Aorta (tissue), 5 donors: ENCODE results near the gene CALHM6. TPM values are rescaled to one million over a fixed set of nuclear protein-coding genes. Genes with fewer than 3 reads are reported as not detected.
A peak's percentile ranks its signal among the peaks of the same experiment; 100 is the strongest.

Experiments used
- ATAC-seq: fragments of 200-7000 bp; cut with Tn5 transposase; one replicate; pipeline ENCODE4 v1.9.1; 2022; ENCODE audit warnings: moderate library complexity; ENCODE audit not compliant: low FRiP score
- DNase-seq, 2 donors: peaks; one replicate each; pipeline ENCODE4 v3.0.0-alpha.2; 2020
- H3K27ac ChIP-seq, 2 donors: one replicate each; pipeline ENCODE4 v1.5.1; 2013; ENCODE audit warnings: low read length in 2 of 2, mild to moderate bottlenecking in 2 of 2, moderate library complexity in 2 of 2, control low read depth in 1 of 2, inconsistent platforms in 1 of 2, low read depth in 1 of 2
- H3K27me3 ChIP-seq, 2 donors: one replicate each; pipeline ENCODE4 v1.6.1; 2013; ENCODE audit warnings: control low read depth in 1 of 2, low read length in 1 of 2, mild to moderate bottlenecking in 1 of 2, moderate library complexity in 1 of 2; ENCODE audit not compliant: insufficient read depth in 2 of 2, control insufficient read depth in 1 of 2
- H3K36me3 ChIP-seq, 2 donors: one replicate each; pipeline ENCODE4 v1.6.1; 2013; ENCODE audit warnings: control low read depth in 1 of 2, low read length in 1 of 2, mild to moderate bottlenecking in 1 of 2; ENCODE audit not compliant: insufficient read depth in 2 of 2, control insufficient read depth in 1 of 2
- H3K4me1 ChIP-seq, 2 donors: one replicate each; pipeline ENCODE4 v1.6.1; 2013; ENCODE audit warnings: low read length in 2 of 2, control low read depth in 1 of 2, mild to moderate bottlenecking in 1 of 2, moderate library complexity in 1 of 2; ENCODE audit not compliant: insufficient read depth in 2 of 2, control insufficient read depth in 1 of 2
- H3K4me3 ChIP-seq, 2 donors: one replicate each; pipeline ENCODE4 v1.5.1; 2013; ENCODE audit warnings: low read length in 2 of 2, control low read depth in 1 of 2, mild to moderate bottlenecking in 1 of 2
- H3K9me3 ChIP-seq: one replicate; pipeline ENCODE4 v1.6.1; 2013; ENCODE audit warnings: mild to moderate bottlenecking, low read length; ENCODE audit not compliant: control insufficient read depth
- WGBS, 2 donors: extraction: QIAGEN DNeasy Blood & Tissue Kit; methylation state at CpG; one replicate each; pipeline ENCODE4 v1.1.7; 2013; 5-methylcytosine and 5-hydroxymethylcytosine counted together
- intact Hi-C, 2 donors: fragments of 100-400 bp; cut with DNase I; formaldehyde crosslinking; loops; one replicate each; pipeline versions ENCODE4 v1.14.2 to v1.15.0; 2022
- polyA plus RNA-seq, 2 donors: library from polyadenylated mRNA; stranded (reverse); fragments of 200-250 nt; gene quantifications; one replicate each; pipeline ENCODE4 v1.2.3, GENCODE V29; 2013
- total RNA-seq, 2 donors: library from RNA; stranded (reverse); fragmentation: NEBNext Ultra II Directional; extraction: Animal tissue kit (Norgen Biotek cat#: 25700); gene quantifications; one replicate each; pipeline ENCODE4 v1.2.1, GENCODE V29; 2021
- donor health status: healthy with polysubstance abuse.
- donor health status: Bipolar disorder and iron deficiency.
- donor health status: DM: no; HTN: no; CAD: no.
- donor health status: DM: no; HTN: no; CAD: no.
- donor health status: DM: yes; HTN: yes; CAD: no.

CALHM6 gene
- total and polyA plus RNA-seq, 4 donors, result 0.82 to 18.7 (median 3.8) TPM

DNA sequence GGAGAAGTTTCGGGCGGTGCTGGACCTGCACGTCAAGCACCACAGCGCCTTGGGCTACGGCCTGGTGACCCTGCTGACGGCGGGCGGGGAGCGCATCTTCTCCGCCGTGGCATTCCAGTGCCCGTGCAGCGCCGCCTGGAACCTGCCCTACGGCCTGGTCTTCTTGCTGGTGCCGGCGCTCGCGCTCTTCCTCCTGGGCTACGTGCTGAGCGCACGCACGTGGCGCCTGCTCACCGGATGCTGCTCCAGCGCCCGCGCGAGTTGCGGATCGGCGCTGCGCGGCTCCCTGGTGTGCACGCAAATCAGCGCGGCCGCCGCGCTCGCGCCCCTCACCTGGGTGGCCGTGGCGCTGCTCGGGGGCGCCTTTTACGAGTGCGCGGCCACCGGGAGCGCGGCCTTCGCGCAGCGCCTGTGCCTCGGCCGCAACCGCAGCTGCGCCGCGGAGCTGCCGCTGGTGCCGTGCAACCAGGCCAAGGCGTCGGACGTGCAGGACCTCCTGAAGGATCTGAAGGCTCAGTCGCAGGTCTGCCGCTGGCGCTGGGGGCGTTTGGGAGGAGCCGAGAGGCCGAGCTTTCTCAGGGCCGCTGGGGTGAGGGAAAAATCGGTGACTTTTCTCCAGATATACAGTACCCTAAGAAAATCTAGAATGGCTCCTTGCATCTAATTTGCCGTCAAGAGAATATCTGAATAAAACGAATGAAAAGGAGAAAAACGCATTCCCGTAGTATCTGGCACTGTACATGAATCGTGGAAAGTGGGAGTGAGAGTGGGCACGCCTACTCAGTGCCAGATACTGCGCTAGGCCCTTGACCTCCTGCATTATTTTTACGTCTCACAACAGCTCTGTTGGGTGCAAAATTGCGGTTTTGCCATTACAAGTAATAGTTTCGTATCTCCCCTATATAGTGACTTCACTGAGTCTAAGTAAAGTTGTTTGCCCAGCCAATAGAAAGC is 1.0 kb downstream of the CALHM6 start:
- DNase-seq (peak; percentile 75 to 85), ATAC-seq (peak; percentile 83)
- H3K4me1 ChIP-seq, result no peaks in the 10 kb centered on the region
- H3K4me3 ChIP-seq, result peak overlapping the region in 1 of 2 donors; percentile 43
- H3K27ac ChIP-seq, result no peak overlapping the region
- no peaks in the 10 kb centered on the region for H3K27me3 ChIP-seq
- H3K9me3 ChIP-seq, result no peaks in the 10 kb centered on the region
- intact Hi-C loops, result no loop called here
- WGBS, 2 donors, result 11 to 12% methylated on average over 79 to 84 of the region's 84 CpGs
- no peaks in the 10 kb centered on the region for H3K36me3 ChIP-seq

DNA sequence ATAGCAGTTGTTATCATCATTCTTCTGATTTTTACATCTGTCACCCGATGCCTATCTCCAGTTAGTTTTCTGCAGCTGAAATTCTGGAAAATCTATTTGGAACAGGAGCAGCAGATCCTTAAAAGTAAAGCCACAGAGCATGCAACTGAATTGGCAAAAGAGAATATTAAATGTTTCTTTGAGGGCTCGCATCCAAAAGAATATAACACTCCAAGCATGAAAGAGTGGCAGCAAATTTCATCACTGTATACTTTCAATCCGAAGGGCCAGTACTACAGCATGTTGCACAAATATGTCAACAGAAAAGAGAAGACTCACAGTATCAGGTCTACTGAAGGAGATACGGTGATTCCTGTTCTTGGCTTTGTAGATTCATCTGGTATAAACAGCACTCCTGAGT is 2.1 kb downstream of the CALHM6 start:
- intact Hi-C loops, result no loop called here
- WGBS, 2 donors, result 95 to 96% methylated on average over 4 of the region's 4 CpGs
- Histone ChIP-seq H3K27me3 (no peaks in the 10 kb centered on the region), H3K4me1 (no peaks in the 10 kb centered on the region), H3K36me3 (no peaks in the 10 kb centered on the region), H3K4me3 (no peak overlapping the region), H3K27ac (no peak overlapping the region), H3K9me3 (no peaks in the 10 kb centered on the region)
- no peak for DNase-seq
- ATAC-seq, result no peak

DNA sequence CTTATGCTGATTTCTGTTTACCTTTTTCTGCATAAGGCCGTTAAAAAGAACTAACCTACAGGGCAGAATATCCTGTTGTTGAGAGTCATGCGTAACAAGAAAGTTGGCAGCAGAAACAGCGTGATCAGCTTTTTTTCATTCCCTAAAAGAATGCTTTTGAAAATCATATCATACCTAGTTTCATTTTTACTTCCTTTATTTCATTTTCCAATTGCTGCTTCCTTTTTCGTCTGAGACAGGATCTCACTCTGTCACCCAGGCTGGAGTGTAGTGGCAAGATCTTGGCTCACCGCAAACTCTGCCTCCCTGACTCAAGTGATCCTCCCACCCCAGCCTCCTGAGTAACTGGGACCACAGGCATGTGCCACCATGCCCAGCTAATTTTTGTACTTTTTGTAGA is 4.1 kb downstream of the CALHM6 start:
- H3K27ac ChIP-seq, result no peak overlapping the region
- 92 to 94% methylated on average over 5 of the region's 5 CpGs for WGBS, 2 donors
- ATAC-seq, result no peak

DNA sequence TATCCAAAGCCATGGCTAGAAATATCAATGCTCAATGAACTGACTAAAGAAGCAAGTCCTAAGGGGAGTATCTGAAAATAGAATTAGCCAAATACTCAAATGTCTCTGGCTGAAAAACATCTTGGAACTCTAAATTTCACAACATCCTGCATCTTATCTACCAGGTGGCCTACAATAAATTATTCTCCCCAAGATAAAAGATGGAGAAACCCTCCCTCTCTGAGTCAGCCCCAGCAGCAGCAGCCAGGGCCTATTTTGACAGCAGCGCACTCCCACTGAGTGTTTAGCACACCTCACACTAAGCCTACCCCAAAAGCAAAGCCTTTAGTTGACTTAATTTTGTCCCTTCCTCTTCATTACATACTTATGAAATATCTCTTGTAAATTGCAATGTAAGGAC is 5.9 kb downstream of the CALHM6 start:
- Histone ChIP-seq H3K4me3 (no peak overlapping the region), H3K27me3 (no peaks in the 10 kb centered on the region), H3K4me1 (no peaks in the 10 kb centered on the region), H3K27ac (no peak overlapping the region), H3K9me3 (no peaks in the 10 kb centered on the region), H3K36me3 (no peaks in the 10 kb centered on the region)
- WGBS, 2 donors, result 96 to 100% methylated on average over 1 of the region's 1 CpG
- no peak for DNase-seq
- ATAC-seq, result no peak
- intact Hi-C loops, result no loop called here

More for the DNA sequence above, 4.1 kb downstream of the CALHM6 start:
- Histone ChIP-seq H3K4me3 (no peak overlapping the region), H3K36me3 (no peaks in the 10 kb centered on the region), H3K9me3 (no peaks in the 10 kb centered on the region), H3K27me3 (no peaks in the 10 kb centered on the region), H3K4me1 (no peaks in the 10 kb centered on the region)
- intact Hi-C loops, result no loop called here
- DNase-seq, result peak in 1 of 2 donors; percentile 56

DNA sequence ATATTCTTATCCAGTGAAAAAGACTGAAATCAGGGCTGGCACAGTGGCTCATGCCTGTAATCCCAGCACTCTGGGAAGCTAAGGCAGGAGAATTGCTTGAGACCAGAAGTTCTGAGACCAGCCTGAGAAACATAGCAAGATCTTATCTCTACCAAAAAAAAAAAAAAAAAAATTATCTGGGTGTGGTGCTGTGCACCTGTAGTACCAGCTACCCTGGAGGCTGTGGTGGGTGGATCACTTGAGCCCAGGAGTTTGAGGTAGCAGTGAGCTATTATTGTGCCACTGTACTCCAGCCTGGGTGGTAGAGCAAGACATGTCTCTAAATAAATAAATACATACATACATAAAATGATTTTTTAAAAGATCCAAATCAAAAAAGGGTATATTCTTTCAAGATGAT is 6.3 kb downstream of the CALHM6 start:
- intact Hi-C loops, result no loop called here
- H3K4me1 ChIP-seq, result no peaks in the 10 kb centered on the region
- no peak for ATAC-seq
- no peaks in the 10 kb centered on the region for H3K27me3 ChIP-seq
- H3K36me3 ChIP-seq, result no peaks in the 10 kb centered on the region
- H3K9me3 ChIP-seq, result no peaks in the 10 kb centered on the region
- no peak for DNase-seq
- H3K27ac ChIP-seq, result no peak overlapping the region
- no peak overlapping the region for H3K4me3 ChIP-seq

DNA sequence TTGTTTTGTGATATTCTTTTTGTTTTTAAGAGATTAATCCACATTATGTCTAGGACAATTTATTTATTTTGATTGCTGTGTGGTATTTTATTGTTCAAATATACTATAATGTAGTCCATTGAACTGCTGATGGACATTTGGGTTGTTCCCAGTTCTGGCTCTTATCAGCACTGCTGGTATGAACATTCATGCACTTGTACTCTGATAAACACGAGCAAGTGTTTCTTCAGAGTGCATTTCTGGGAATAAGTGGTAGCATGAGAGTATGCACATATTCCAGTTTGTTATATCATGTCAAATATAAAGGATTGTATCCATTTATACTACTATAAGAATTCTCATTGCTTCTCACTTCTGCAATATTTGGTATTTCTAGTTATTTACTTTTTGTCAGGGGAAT is 7.1 kb downstream of the CALHM6 start:
- 30 to 53% methylated on average over 1 of the region's 1 CpG for WGBS, 2 donors
- H3K4me1 ChIP-seq, result no peaks in the 10 kb centered on the region
- no peaks in the 10 kb centered on the region for H3K9me3 ChIP-seq
- intact Hi-C loops, result no loop called here
- H3K36me3 ChIP-seq, result no peaks in the 10 kb centered on the region
- ATAC-seq (no peak), DNase-seq (no peak)
- no peaks in the 10 kb centered on the region for H3K27me3 ChIP-seq
- H3K4me3 ChIP-seq, result no peak overlapping the region
- H3K27ac ChIP-seq, result no peak overlapping the region

DNA sequence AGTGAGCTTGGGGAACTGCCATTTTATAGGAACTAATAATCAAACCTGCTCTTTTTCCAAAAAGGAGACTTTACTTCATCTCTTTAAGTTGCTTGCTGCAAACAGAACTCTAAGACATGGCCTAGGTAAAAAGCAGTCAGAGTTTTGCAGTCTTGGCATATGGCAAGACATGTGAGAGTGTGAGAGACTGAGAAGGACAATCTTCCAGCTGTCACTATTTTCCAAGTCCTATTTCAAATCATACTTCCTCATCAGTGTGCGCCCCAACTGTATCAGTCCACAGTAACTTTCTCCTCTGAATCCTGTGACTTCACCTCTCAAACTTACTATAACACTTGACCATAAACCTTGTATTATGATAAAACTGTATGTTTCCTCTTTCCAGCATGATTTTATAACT is 10.4 kb downstream of the CALHM6 start:
- Histone ChIP-seq H3K27me3 (no peaks in the 10 kb centered on the region), H3K4me1 (no peaks in the 10 kb centered on the region), H3K27ac (no peak overlapping the region), H3K36me3 (no peaks in the 10 kb centered on the region), H3K9me3 (no peaks in the 10 kb centered on the region), H3K4me3 (no peak overlapping the region)
- ATAC-seq, result no peak
- no peak for DNase-seq
- WGBS, 2 donors, result 93 to 98% methylated on average over 1 of the region's 1 CpG
- intact Hi-C loops, result no loop called here

DNA sequence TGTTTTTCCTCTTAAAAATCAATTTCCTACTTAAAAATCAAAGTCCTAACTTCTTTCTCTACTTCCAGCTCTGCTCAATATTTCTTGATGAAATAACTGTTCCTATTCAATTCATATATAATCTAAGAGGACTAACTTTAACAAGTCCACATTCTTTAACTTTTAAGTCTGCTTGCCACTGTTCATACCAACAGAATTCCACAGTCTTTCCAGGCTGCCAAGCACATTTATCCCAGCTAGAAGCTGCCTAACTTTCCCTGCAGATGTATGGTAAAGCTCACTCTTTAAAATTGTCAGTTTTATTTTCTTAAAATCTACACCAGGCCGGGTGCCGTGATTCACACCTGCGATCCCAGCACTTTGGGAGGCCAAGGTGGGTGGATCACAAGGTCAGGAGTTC is 11.5 kb downstream of the CALHM6 start:
- Histone ChIP-seq H3K27me3 (no peaks in the 10 kb centered on the region), H3K27ac (no peak overlapping the region), H3K4me1 (no peaks in the 10 kb centered on the region), H3K4me3 (no peak overlapping the region), H3K36me3 (no peaks in the 10 kb centered on the region), H3K9me3 (no peaks in the 10 kb centered on the region)
- ATAC-seq, result no peak
- intact Hi-C loops, result no loop called here
- 34 to 50% methylated on average over 3 of the region's 3 CpGs for WGBS, 2 donors
- DNase-seq, result no peak

DNA sequence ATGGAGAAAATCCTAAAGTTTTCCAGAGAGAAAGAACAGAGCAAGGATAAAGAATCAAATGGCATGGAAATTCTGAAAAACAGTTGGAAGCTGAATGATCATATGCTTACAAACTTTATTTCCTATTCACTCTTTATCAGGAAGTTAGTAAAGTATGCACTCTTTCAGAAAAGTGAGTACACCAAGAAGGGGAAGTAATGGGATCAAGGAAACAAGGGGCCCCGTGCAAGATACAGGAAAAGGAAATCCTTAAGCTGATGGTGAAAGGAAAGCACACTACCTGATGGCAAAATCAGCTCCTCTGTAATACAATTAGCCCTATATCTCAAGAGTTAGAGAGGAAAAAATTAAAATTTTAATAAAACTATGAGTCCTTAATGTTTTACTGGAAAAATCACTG is 14.0 kb downstream of the CALHM6 start:
- H3K4me1 ChIP-seq, result no peaks in the 10 kb centered on the region
- intact Hi-C loops, result no loop called here
- H3K9me3 ChIP-seq, result no peaks in the 10 kb centered on the region
- no peak for DNase-seq
- no peak overlapping the region for H3K4me3 ChIP-seq
- no peak for ATAC-seq
- H3K27ac ChIP-seq, result no peak overlapping the region
- no peaks in the 10 kb centered on the region for H3K27me3 ChIP-seq
- 68 to 87% methylated on average over 1 of the region's 1 CpG for WGBS, 2 donors
- H3K36me3 ChIP-seq, result no peaks in the 10 kb centered on the region
